Measurements from ENCODE around the gene AK2. TPM values are rescaled to one million over a fixed set of nuclear protein-coding genes. Genes with fewer than 3 reads are reported as not detected.
"Not testable (repeated sequence)": the region's sequence is repeated elsewhere in the genome, so short reads cannot be mapped to it uniquely, and the experiment has no call there.

The AK2 gene
- polyA plus RNA-seq, 1 donor = 192 TPM

DNA sequence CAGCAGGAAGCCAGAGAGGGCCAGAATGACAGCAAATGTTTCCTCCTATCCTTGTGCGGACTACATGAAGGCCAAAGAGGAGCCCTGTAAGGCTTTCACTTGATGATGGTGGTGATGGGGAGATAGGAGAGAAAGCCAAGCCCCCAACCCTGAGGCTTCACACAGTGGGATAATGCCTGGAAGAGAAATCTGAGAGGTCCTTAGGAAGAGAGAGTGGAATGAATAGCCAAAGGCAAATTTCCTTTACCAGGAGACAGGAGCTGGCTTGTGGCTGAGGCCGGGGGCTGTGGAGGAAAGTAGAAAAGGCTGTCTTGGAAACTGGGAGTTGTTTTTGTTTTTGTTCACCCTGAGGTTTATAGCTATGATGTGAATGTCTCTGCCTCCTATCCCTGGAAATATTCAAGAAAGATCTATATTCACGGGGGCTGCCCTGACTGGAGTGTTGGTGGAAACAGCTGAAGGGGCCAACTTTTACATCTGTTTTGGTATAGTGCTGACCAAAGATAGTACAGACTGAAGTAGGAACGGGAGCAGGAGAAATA is 59.1 kb downstream of the AK2 start:
- H3K36me3 ChIP-seq (ENCODE audit: control insufficient read depth, insufficient read depth, low read length) = no peaks in the 10 kb centered on the region
- H3K27ac ChIP-seq (ENCODE audit: low read length) = no peak overlapping the region
- H3K9me3 ChIP-seq (ENCODE audit: control insufficient read depth, low read depth, low read length) = peaks cover 8% of the 10 kb centered on the region
- H3K4me3 ChIP-seq (ENCODE audit: low read length) = no peak overlapping the region
- peaks cover 6% of the 10 kb centered on the region for H3K27me3 ChIP-seq (ENCODE audit: control insufficient read depth, insufficient read depth, low read length)
- no CpG with 5 or more reads among the region's 4 CpGs for WGBS (ENCODE audit: insufficient coverage, low lambda C conversion rate)
- peaks cover 14% of the 10 kb centered on the region for H3K4me1 ChIP-seq (ENCODE audit: control insufficient read depth, insufficient read depth, low read length)
- DNase-seq = no peak

DNA sequence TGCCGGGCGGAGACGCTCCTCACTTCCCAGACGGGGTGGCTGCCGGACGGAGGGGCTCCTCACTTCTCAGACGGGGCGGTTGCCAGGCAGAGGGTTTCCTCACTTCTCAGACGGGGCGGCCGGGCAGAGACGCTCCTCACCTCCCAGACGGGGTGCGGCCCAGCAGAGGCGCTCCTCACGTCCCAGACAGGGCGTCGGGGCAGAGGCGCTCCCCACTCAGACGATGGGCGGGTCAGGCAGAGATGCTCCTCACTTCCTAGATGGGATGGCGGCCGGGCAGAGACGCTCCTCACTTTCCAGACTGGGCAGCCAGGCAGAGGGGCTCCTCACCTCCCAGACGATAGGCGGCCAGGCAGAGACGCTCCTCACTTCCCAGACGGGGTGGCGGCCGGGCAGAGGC is 61.6 kb downstream of the AK2 start:
- not testable (repeated sequence) for DNase-seq; H3K36me3 ChIP-seq (ENCODE audit: control insufficient read depth, insufficient read depth, low read length); H3K4me3 ChIP-seq (ENCODE audit: low read length); H3K4me1 ChIP-seq (ENCODE audit: control insufficient read depth, insufficient read depth, low read length); H3K9me3 ChIP-seq (ENCODE audit: control insufficient read depth, low read depth, low read length); H3K27ac ChIP-seq (ENCODE audit: low read length)
- WGBS (ENCODE audit: insufficient coverage, low lambda C conversion rate) = no CpG with 5 or more reads among the region's 30 CpGs
- peaks cover 26% of the 10 kb centered on the region for H3K27me3 ChIP-seq (ENCODE audit: control insufficient read depth, insufficient read depth, low read length)

DNA sequence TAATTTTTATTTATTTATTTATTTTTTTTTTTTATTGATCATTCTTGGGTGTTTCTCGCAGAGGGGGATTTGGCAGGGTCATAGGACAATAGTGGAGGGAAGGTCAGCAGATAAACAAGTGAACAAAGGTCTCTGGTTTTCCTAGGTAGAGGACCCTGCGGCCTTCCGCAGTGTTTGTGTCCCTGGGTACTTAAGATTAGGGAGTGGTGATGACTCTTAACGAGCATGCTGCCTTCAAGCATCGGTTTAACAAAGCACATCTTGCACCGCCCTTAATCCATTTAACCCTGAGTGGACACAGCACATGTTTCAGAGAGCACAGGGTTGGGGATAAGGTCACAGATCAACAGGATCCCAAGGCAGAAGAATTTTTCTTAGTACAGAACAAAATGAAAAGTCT is 63.2 kb downstream of the AK2 start:
- no CpG with 5 or more reads among the region's 6 CpGs for WGBS (ENCODE audit: insufficient coverage, low lambda C conversion rate)
- H3K9me3 ChIP-seq (ENCODE audit: control insufficient read depth, low read depth, low read length); H3K27ac ChIP-seq (ENCODE audit: low read length); H3K4me3 ChIP-seq (ENCODE audit: low read length); H3K4me1 ChIP-seq (ENCODE audit: control insufficient read depth, insufficient read depth, low read length); DNase-seq; H3K36me3 ChIP-seq (ENCODE audit: control insufficient read depth, insufficient read depth, low read length): not testable (repeated sequence)
- H3K27me3 ChIP-seq (ENCODE audit: control insufficient read depth, insufficient read depth, low read length) = peaks cover 30% of the 10 kb centered on the region

DNA sequence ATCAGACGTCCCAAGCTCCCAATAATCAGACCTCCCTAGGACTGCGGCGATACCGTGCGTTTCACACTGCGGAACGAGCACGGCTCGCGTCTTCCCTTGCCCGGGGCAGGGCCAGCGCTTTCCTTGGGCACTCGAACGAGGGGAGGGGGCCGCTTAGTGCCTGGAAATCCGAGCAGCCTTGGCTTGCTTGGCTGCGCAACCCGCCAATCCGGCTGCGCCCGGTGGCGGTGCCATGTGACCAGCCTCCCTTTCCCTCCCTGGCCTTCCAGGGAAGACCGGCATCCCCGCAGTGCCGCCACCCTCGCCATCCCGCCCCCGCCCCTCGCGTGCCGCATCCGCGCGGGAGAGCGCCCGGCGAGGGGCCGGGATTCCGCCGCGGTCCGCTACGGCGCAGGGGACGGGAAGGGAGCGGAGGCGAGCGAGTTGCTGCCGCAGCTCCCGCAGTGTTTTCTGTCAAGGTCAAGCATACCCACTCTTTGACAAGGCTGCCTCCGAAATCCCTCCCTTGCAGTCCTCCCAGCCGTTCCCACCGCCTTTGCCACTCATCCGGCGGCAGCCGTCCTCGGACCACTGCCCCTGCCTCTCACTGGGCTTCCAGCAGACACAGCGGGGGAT is 63.8 kb downstream of the AK2 start:
- Histone ChIP-seq H3K27me3 (ENCODE audit: control insufficient read depth, insufficient read depth, low read length) (peaks cover 30% of the 10 kb centered on the region), H3K4me3 (ENCODE audit: low read length) (peak overlapping the region; percentile 40), H3K27ac (ENCODE audit: low read length) (no peak overlapping the region), H3K36me3 (ENCODE audit: control insufficient read depth, insufficient read depth, low read length) (no peaks in the 10 kb centered on the region), H3K4me1 (ENCODE audit: control insufficient read depth, insufficient read depth, low read length) (peaks cover 5% of the 10 kb centered on the region), H3K9me3 (ENCODE audit: control insufficient read depth, low read depth, low read length) (peaks cover 8% of the 10 kb centered on the region)
- no CpG with 5 or more reads among the region's 58 CpGs for WGBS (ENCODE audit: insufficient coverage, low lambda C conversion rate)
- DNase-seq = peak in 1 of 2 donors; percentile 72

DNA sequence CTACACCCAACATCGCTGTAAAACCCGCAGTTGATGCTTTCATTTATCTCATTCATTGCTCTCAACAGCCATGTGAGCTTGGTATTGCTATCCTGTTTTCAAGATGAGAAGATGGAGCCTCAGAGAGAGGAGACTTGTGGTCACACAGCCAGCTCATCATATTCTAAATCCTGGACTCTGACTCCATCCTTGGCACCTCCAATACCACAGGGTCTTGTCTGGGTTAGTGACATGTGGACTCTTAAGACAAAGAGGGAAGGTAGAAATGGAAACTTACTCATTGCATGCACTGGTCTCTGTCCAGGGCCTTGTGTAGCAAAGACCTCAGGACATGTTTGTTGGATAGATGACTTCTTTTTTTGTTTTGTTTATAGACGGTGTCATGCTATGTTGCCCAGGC is 65.1 kb downstream of the AK2 start:
- no peaks in the 10 kb centered on the region for H3K36me3 ChIP-seq (ENCODE audit: control insufficient read depth, insufficient read depth, low read length)
- H3K4me3 ChIP-seq (ENCODE audit: low read length) = no peak overlapping the region
- WGBS (ENCODE audit: insufficient coverage, low lambda C conversion rate) = no CpG with 5 or more reads among the region's 3 CpGs
- DNase-seq = no peak
- H3K27me3 ChIP-seq (ENCODE audit: control insufficient read depth, insufficient read depth, low read length) = peaks cover 30% of the 10 kb centered on the region
- no peak overlapping the region for H3K27ac ChIP-seq (ENCODE audit: low read length)
- H3K4me1 ChIP-seq (ENCODE audit: control insufficient read depth, insufficient read depth, low read length) = peaks cover 5% of the 10 kb centered on the region
- peaks cover 8% of the 10 kb centered on the region for H3K9me3 ChIP-seq (ENCODE audit: control insufficient read depth, low read depth, low read length)

DNA sequence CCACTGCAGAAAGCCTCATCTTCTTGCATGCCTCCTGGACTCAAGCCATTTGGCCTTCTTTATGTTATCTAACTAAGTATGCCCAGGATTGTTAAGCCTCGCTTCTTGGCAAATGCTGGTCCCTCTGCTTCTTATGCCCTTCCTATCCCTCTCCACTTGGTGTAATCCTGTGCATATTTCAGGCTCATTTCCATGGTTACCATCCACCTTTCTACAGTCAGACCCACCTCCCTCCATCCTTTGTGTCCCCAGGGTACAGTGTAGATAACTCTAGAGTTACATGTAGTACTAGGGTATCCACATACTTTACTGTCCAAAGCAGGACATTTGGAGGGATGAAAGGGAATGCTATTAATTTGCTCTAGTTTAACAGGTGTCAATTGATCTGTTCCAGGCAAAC is 65.5 kb downstream of the AK2 start:
- H3K4me1 ChIP-seq (ENCODE audit: control insufficient read depth, insufficient read depth, low read length) = peaks cover 5% of the 10 kb centered on the region
- no peak overlapping the region for H3K27ac ChIP-seq (ENCODE audit: low read length)
- H3K36me3 ChIP-seq (ENCODE audit: control insufficient read depth, insufficient read depth, low read length) = no peaks in the 10 kb centered on the region
- H3K4me3 ChIP-seq (ENCODE audit: low read length) = no peak overlapping the region
- DNase-seq = no peak
- H3K9me3 ChIP-seq (ENCODE audit: control insufficient read depth, low read depth, low read length) = peaks cover 8% of the 10 kb centered on the region
- H3K27me3 ChIP-seq (ENCODE audit: control insufficient read depth, insufficient read depth, low read length) = peaks cover 30% of the 10 kb centered on the region
- WGBS (ENCODE audit: insufficient coverage, low lambda C conversion rate) = 100% methylated on average over 1 of the region's 1 CpG

DNA sequence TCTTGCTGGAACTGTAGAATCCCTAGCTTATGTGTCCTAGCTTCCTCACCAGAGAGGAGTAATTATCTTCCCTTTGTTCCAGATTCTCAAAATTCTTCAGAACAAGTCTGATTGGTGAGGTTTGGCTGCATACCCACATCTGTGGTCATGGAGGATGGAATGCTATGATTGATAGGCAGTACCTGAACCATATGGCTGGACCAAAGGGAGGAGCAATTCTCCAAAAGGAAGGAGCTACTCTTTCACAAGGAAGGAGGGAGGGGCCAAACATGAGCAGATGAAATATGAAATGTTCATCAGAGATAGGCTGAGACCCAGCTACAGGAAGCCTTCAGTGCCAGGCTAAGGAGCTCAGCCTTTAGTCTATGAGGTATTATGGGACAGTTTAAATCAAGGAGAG is 67.1 kb downstream of the AK2 start:
- Histone ChIP-seq H3K4me1 (ENCODE audit: control insufficient read depth, insufficient read depth, low read length) (peaks cover 10% of the 10 kb centered on the region), H3K36me3 (ENCODE audit: control insufficient read depth, insufficient read depth, low read length) (no peaks in the 10 kb centered on the region), H3K4me3 (ENCODE audit: low read length) (no peak overlapping the region), H3K27ac (ENCODE audit: low read length) (no peak overlapping the region), H3K9me3 (ENCODE audit: control insufficient read depth, low read depth, low read length) (no peaks in the 10 kb centered on the region), H3K27me3 (ENCODE audit: control insufficient read depth, insufficient read depth, low read length) (peaks cover 30% of the 10 kb centered on the region)
- no peak for DNase-seq

DNA sequence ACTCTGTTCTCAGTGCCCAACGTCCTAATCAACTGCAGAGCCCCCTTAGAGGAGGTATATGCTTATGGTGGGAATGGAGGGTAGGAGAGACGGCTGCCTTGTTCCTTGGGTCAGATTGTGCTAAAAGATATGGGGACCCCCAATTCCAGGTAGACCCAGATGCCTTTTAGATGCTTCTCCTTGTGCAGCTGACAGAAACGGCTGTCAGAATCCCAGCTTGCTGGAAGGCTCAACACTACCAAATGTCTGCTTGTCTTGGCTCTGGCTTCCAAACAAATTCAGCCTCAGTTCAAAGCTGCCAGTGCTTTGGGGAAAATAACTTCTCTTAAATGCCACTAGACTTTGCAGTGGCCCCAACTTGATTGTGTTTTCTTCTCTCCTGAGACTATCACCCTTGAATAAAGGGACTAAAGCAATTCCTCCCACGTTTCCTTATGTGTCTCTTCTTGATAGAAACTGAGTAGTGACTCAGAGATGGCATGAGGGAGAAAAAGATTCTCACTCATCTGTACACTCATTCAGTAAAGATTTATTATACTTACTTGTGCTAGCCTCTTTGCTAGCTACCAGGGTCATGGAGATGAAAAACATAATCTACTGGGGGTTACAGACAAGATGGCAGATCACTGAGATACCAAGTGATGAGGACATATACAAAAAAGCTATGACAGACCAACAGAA is 68.7 kb downstream of the AK2 start:
- Histone ChIP-seq H3K4me1 (ENCODE audit: control insufficient read depth, insufficient read depth, low read length) (peaks cover 10% of the 10 kb centered on the region), H3K27ac (ENCODE audit: low read length) (no peak overlapping the region), H3K27me3 (ENCODE audit: control insufficient read depth, insufficient read depth, low read length) (peaks cover 28% of the 10 kb centered on the region), H3K9me3 (ENCODE audit: control insufficient read depth, low read depth, low read length) (no peaks in the 10 kb centered on the region), H3K4me3 (ENCODE audit: low read length) (no peak overlapping the region), H3K36me3 (ENCODE audit: control insufficient read depth, insufficient read depth, low read length) (no peaks in the 10 kb centered on the region)
- no peak for DNase-seq
- WGBS (ENCODE audit: insufficient coverage, low lambda C conversion rate) = no CpG with 5 or more reads among the region's 4 CpGs

DNA sequence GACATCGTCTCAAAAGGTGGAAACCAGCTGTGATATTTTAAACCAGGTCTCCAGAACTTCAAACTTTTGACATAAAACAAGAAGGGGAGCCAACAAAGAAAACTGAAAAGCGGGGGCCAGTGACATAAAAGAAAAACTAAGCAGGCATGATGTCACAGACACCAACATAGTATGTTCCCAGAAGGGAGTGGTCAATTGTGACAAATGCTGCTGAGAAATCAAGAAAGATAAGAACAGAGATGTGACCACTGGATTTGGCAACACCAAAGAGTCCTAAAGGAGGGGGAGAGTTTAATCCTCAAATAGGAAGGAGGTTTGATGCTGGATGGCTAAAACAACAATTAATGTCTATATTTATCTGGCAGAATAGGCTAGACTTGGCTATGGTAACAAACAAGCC is 69.8 kb downstream of the AK2 start:
- no peaks in the 10 kb centered on the region for H3K9me3 ChIP-seq (ENCODE audit: control insufficient read depth, low read depth, low read length)
- H3K27me3 ChIP-seq (ENCODE audit: control insufficient read depth, insufficient read depth, low read length) = peaks cover 18% of the 10 kb centered on the region
- H3K4me1 ChIP-seq (ENCODE audit: control insufficient read depth, insufficient read depth, low read length) = peaks cover 7% of the 10 kb centered on the region
- WGBS (ENCODE audit: insufficient coverage, low lambda C conversion rate) = 100% methylated on average over 1 of the region's 2 CpGs
- H3K4me3 ChIP-seq (ENCODE audit: low read length) = no peak overlapping the region
- DNase-seq = no peak
- no peak overlapping the region for H3K27ac ChIP-seq (ENCODE audit: low read length)
- H3K36me3 ChIP-seq (ENCODE audit: control insufficient read depth, insufficient read depth, low read length) = no peaks in the 10 kb centered on the region

DNA sequence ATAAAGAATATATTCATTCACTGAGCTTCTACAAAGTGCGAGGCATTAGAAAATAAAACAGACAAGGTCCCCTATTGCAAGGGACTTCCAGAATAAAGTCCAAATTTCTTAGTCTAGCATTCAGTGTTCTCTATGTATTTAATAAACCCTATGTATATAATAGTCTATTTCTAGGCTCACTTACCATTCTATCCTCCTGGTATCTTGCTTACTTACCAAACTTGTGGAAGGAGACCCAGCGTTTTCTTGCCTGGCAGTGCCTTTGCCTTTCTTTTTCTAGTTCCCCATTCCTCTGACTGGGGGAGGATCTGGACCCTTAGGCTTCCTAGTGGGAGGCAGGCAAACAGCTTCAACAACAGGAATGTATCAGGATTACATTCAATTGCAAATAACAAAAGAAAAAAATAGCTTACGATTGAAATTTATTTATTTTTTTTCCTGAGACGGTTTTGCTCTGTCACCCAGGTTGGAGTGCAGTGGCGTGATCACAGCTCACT is 71.4 kb downstream of the AK2 start:
- WGBS (ENCODE audit: insufficient coverage, low lambda C conversion rate) = 90% methylated on average over 2 of the region's 5 CpGs
- DNase-seq = no peak
- Histone ChIP-seq H3K27ac (ENCODE audit: low read length) (peak overlapping the region; percentile 56), H3K36me3 (ENCODE audit: control insufficient read depth, insufficient read depth, low read length) (no peaks in the 10 kb centered on the region), H3K4me1 (ENCODE audit: control insufficient read depth, insufficient read depth, low read length) (peaks cover 13% of the 10 kb centered on the region), H3K4me3 (ENCODE audit: low read length) (peak overlapping the region; percentile 37), H3K9me3 (ENCODE audit: control insufficient read depth, low read depth, low read length) (no peaks in the 10 kb centered on the region), H3K27me3 (ENCODE audit: control insufficient read depth, insufficient read depth, low read length) (peaks cover 4% of the 10 kb centered on the region)
